H1 (cell line): ENCODE data around the gene CD3D. TPM values are rescaled to one million over a fixed set of nuclear protein-coding genes. Genes with fewer than 3 reads are reported as not detected.

Experiments
- CHD7 ChIP-seq: fragments of 300-600 bp; sonication (generic); IDR thresholded peaks from 2 replicates; pipeline ENCODE4 v1.7.1; 2012; ENCODE audit warnings: low read length, moderate library complexity, mild to moderate bottlenecking, inconsistent platforms; ENCODE audit not compliant: insufficient replicate concordance
- polyA plus RNA-seq, 7 experiments: library from polyadenylated mRNA; depleted of rRNA in 3 of 7; stranded (reverse) in 5 of 7; unstranded in 2 of 7; fragments of >200 nt in 5 of 7; fragments of 200-250 nt in 2 of 7; gene quantifications; 1 replicate in 5 of 7; 2 replicates in 1 of 7; 4 replicates in 1 of 7; pipeline versions ENCODE4 v1.2.1 to v1.2.3, GENCODE V29; 2011 to 2013; ENCODE audit warnings: missing spikeins in 2 of 7, mixed read lengths in 2 of 7
- total RNA-seq: library from RNA; stranded (reverse); fragmentation: NEBNext Ultra II Directional; extraction: Animal tissue kit (Norgen Biotek cat#: 25700); gene quantifications from 2 replicates; pipeline ENCODE4 v1.2.1, GENCODE V29; 2021

The CD3D gene
- total and polyA plus RNA-seq, 2 of the 8 experiments (the other 6 are each of a cell fraction or from before 2014, with no cell fraction given) = not detected

GRCh38 chr11:118370774-118371173 is 28.3 kb upstream of the CD3D start (continued):
- TF ChIP-seq CHD7 = no peak
